HG03025 (cell line): ENCODE results near the gene SERPING1.

Experiments
- ATAC-seq: cut with Tn5 transposase; IDR thresholded peaks from one replicate; pipeline ENCODE4 v1.9.1; 2021; ENCODE audit warnings: mild to moderate bottlenecking, moderate library complexity; ENCODE audit not compliant: unreplicated experiment, low FRiP score

The SERPING1 gene

DNA sequence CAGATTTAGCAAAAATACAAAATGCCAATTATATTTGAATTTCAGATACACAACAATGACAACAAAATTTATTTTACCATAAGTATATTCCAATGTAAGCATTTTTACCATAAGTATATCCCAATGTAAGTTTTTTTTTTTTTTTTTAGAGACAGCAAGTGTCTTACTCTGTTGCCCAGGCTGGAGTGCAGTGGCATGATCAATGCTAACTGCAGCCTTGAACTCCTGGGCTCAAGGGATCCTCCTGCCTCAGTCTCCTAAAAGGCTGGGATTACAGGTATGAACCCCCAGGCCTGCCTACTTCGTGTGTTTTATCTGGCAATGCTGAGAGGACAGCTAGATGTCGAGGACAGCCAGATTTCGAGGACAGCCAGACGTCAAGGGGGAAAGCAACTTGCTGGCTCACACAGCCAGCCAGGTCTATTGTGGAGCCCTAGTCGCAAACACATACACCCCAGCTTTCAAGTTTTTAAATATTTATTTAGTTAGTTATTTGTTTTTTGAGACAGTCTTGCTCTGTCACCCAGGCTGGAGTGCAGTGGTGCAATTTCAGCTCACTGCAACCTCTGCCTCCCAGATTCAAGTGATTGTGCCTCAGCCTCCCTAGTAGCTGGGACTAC, 1.1 kb upstream of the SERPING1 start:
- no peak for ATAC-seq

GRCh38 chr11:57597916-57598830, 688 bp downstream of the SERPING1 start:
- no peak for ATAC-seq

GRCh38 chr11:57598831-57599155, 1.3 kb downstream of the SERPING1 start:
- ATAC-seq = no peak

DNA sequence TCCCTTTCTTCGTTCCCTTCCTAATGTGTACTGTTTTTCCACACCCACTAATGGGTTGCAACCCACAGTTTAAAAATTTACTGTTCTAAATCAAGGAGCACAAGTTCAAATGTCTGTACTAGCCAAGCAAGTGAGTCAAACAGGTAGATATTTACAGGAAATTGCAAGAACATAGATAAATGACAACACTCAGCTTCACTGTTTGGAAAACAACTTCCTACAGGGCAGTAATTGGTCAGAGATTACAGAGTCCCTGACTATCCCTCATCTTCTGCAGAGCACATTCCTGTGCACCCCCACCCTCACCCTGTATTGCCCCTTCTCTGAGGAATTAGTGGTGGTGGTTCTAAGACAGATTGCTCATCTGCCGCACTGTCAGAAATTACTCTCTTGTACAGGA, 1.9 kb downstream of the SERPING1 start:
- no peak for ATAC-seq

DNA sequence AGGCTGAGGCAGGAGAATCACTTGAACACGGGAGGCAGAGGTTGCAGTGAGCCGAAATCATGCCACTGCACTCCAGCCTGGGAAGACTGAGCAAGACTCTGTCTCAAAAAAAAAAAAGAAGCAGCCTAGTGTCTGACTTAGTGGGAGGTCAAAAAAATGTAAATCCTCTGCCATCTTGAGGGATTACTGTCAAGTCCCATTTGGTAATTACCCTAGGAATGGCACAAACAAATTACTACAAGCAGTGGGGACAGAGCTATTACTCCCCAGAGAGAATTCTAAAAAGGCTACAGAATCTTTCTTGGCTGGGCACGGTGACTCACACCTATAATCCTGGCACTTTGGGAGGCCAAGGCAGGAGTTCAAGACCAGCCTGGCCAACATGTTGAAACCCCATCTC, 3.8 kb downstream of the SERPING1 start:
- ATAC-seq = no peak

- ATAC-seq = no peak
Observed at GRCh38 chr11:57604296-57605027, 7.0 kb downstream of the SERPING1 start.

DNA sequence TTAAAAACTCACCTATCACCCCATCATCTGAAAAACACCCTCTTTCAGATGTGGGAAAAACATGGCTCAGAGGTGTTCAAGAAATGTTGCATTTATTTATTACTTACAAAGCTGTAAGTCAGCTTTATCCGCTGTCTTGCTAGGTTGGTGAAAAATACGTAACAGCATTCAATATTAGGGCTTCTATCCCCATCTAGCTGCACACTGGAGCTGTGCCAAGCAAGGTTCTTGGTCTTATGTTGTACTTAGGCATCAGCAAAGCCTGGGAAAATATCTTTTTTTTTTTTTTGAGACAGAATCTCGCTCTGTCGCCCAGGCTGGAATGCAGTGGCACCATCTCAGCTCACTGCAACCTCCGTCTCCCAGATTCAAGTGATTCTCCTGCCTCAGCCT, 7.5 kb downstream of the SERPING1 start:
- no peak for ATAC-seq

DNA sequence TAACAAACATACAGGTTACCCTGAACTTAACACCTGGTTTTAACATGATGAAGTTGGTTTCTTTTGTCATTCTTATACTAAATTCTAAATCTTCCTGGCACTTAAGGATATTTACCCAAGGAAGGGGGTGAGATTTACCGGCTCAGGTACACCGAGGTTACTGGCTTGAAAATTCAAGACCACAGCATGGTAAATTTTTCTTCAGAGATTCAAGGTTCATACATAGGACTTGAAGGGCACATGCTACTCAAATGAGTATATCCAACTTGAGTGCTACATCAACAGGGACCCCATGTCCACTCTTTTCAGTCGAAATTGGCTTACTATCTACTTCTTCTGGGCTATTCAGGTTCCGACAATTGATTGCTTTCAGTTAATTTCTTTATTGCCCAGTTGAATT, 12.7 kb downstream of the SERPING1 start:
- no peak for ATAC-seq

GRCh38 chr11:57614234-57614772, 16.8 kb downstream of the SERPING1 start:
- no peak for ATAC-seq

DNA sequence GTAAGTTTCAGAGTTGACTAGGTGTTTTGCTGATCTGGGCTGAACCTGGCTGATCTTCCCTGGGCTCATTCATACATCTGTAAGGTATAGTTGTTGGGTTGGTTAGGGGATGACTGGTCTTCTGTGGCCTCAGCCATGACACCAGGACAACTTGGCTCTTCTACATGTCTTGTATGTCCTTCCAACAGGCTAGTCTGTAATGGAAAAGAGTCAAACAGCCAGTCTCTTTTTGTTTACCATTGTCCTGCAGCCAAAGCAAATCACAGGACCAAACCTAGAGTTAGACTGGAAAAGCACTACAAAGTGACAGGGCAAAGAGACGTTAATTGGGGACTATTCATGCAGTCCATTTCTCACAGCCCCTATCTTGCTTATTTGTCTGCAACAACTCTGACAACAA, 17.8 kb downstream of the SERPING1 start:
- ATAC-seq = no peak

- ATAC-seq = no peak
Observed at GRCh38 chr11:57616595-57616994, 19.1 kb downstream of the SERPING1 start.

- no peak for ATAC-seq
Observed at GRCh38 chr11:57618438-57618837, 21.0 kb downstream of the SERPING1 start.

DNA sequence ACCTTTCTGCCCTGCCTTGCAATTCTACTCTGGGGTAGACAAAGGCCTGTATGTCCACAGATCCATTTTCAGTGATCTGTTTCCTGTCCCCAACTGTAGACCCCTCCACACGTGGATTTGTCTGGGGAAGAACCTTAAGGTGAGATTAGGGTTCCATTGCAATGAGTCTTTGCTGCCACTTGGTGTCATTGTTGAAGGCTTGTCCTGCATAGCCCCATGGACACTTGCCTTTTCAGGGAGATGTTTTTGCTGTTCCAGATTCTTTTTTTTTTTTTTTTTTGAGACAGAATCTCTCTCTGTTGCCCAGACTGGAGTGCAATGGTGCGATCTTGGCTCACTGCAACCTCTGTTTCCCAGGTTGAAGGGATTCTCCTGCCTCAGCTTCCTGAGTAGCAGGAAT, 21.8 kb downstream of the SERPING1 start:
- ATAC-seq = no peak

GRCh38 chr11:57620467-57620866, 23.0 kb downstream of the SERPING1 start:
- no peak for ATAC-seq

GRCh38 chr11:57622263-57622662, 24.8 kb downstream of the SERPING1 start:
- no peak for ATAC-seq

DNA sequence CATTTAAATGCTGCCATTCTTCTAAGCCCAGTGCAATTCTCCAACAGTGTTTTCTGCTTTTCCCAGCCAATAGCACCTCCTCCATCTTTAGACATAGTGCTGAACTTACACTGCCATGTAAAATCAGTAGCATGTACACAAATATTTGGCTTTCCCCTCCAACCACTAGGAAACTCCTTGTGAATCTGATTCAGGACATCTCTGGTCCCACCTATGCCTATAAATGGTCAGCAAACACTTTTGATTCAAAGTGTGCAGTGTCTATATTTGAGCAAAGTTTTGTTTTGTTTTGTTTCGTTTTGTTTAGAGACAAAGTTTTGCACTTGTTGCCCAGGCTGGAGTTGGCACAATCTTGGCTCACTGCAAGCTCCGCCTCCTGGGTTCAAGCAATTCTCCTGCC, 27.4 kb downstream of the SERPING1 start:
- no peak for ATAC-seq

GRCh38 chr11:57626895-57627294, 29.4 kb downstream of the SERPING1 start:
- no peak for ATAC-seq

DNA sequence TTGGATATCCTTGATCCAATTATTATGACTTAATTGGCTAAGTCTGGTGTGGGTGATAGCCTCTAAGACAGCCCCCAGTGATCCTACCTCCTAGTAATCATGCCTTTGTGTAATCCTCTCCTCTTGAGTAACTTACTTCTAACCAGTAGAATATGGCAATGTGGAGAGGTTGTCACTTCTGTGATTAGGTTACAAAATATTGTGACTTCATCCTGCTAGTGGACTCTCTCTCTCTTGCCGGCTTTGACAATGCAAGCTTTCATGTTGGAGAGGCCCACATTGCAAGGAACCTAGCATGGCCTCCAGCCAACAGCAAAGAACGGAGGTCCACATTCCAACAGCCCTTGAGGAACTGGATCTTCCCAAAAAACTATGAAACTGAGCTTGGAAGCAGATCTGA, 32.7 kb downstream of the SERPING1 start:
- no peak for ATAC-seq

DNA sequence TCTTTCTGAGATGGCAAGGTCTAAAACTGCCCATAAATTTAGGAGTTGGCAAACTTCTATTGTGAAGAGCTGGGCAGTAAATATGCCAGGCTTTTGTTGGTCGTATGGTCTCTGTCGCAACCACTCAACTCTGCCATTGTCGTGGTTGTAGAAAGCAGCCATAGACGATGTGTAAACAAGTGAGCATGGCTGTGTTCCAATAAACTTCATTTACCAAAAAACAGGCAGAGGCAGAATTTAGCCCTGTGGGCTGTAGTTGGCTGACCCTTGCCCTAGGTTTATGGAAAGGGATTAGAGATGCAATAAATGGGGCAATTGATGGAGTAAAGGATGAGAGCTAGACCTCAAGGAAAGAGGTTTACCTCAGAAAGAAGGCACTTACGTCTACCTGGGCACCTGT, 34.6 kb downstream of the SERPING1 start:
- ATAC-seq = no peak

DNA sequence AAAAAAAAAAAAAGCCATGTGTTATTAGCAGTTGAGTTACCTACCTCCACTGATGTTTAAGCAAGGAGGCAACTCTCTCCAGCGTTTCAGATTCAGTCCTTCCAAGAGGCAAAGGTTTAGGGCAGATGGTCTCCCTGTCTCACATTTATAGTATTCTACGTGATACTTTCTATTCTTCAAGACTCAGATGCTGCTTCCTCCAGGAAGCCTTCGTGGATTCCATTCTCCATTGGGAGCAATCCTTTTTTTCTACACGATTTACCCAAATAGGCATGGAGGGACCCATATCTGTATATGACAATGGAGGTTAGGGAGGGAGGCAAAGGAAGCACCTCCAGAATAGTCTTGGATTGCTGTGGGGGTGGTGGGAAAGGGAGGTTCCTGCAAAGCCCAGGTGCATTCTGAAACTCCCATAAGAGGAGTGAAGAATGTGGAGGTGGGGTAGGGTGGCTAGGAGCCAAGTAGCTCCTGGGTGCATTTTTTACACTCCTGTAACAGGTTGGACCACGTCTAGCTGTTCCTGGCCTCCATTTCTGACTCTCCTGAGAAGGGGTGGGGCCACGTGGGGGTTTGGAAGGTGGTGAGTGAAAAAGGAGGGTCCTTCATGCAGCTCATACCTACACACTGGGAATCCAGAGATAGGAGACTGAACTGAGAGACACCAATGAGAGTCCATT, 36.0 kb downstream of the SERPING1 start:
- ATAC-seq = no peak

GRCh38 chr11:57634311-57634710, 36.8 kb downstream of the SERPING1 start:
- ATAC-seq = no peak
